H1 (cell line): ENCODE results near the gene NHS. TPM values are rescaled to one million over a fixed set of nuclear protein-coding genes. Genes with fewer than 3 reads are reported as not detected.

Experiments used
- CTCF ChIA-PET: fragments of 300-600 bp; sonication (Branson Sonifier 250); formaldehyde crosslinking; loops from one replicate; lab custom pipeline; 2021; ENCODE audit not compliant: partially characterized antibody; lab: Charles Lee
- POLR2A ChIA-PET: fragments of 300-600 bp; sonication (Branson Sonifier 250); formaldehyde crosslinking; loops from one replicate; lab custom pipeline; 2021; ENCODE audit warnings: inconsistent platforms; ENCODE audit not compliant: partially characterized antibody; lab: Charles Lee
- DNase-seq, 2 experiments: peaks; one replicate each; pipeline versions ENCODE4 v3.0.0 to v3.0.0-alpha.2; 2010 to 2022; ENCODE audit warnings: low spot score in 2 of 2, low read depth in 1 of 2, mixed read lengths in 1 of 2
- FAIRE-seq: peaks from 2 replicates; lab custom pipeline; 2011; peaks lifted over from hg19 to GRCh38; lab: Jason Lieb, UNC
- H2AFZ ChIP-seq: 2 replicates; pipeline ENCODE4 v1.8.1; 2012; ENCODE audit warnings: low read length, inconsistent platforms
- H2AK5ac ChIP-seq: 2 replicates; pipeline ENCODE4 v1.6.1; 2013; ENCODE audit warnings: low read depth, low read length
- H2BK120ac ChIP-seq: replicated peaks from 2 replicates; pipeline ENCODE3; 2013; ENCODE audit warnings: low read depth, low read length, inconsistent platforms
- H2BK12ac ChIP-seq: 2 replicates; pipeline ENCODE4 v1.6.1; 2013; ENCODE audit warnings: low read depth, low read length
- H2BK15ac ChIP-seq: 2 replicates; pipeline ENCODE4 v1.6.1; 2013; ENCODE audit warnings: low read length
- H2BK20ac ChIP-seq: 2 replicates; pipeline ENCODE4 v1.6.1; 2013; ENCODE audit warnings: low read length
- H2BK5ac ChIP-seq: 2 replicates; pipeline ENCODE4 v1.6.1; 2013; ENCODE audit warnings: low read depth, low read length
- H3K14ac ChIP-seq: 2 replicates; pipeline ENCODE4 v1.6.1; 2013; ENCODE audit warnings: inconsistent platforms; ENCODE audit not compliant: insufficient read length
- H3K18ac ChIP-seq: 2 replicates; pipeline ENCODE4 v1.6.1; 2013; ENCODE audit warnings: low read length; ENCODE audit errors: extremely low read depth
- H3K23ac ChIP-seq: 2 replicates; pipeline ENCODE4 v1.6.1; 2013; ENCODE audit warnings: inconsistent platforms; ENCODE audit not compliant: insufficient read length
- H3K23me2 ChIP-seq: 2 replicates; pipeline ENCODE4 v1.6.1; 2013; ENCODE audit warnings: low read depth, low read length
- H3K27ac ChIP-seq: 2 replicates; pipeline ENCODE4 v1.6.1; 2011; ENCODE audit warnings: low read depth, low read length, inconsistent platforms
- H3K27me3 ChIP-seq, 4 experiments: replicated peaks in 1 of 4; 1 replicate in 1 of 4; 2 replicates in 3 of 4; pipeline versions ENCODE4 v1.6.1 to v1.8.1; 2011 to 2013; ENCODE audit warnings: low read length in 3 of 4, mild to moderate bottlenecking in 3 of 4, inconsistent platforms in 2 of 4, mixed read lengths in 2 of 4, moderate library complexity in 1 of 4; ENCODE audit not compliant: control insufficient read depth in 3 of 4, insufficient read depth in 3 of 4; ENCODE audit errors: extremely low read depth in 1 of 4
- H3K36me3 ChIP-seq, 4 experiments: 2 replicates each; pipeline versions ENCODE4 v1.6.1 to v1.8.1; 2011 to 2013; ENCODE audit warnings: mild to moderate bottlenecking in 4 of 4, low read length in 3 of 4, moderate library complexity in 2 of 4, control low read depth in 1 of 4, inconsistent platforms in 1 of 4; ENCODE audit not compliant: insufficient read depth in 4 of 4, control insufficient read depth in 2 of 4
- H3K4ac ChIP-seq: replicated peaks from 2 replicates; pipeline ENCODE3; 2013; ENCODE audit warnings: low read length, low read depth, mixed read lengths, inconsistent platforms; ENCODE audit not compliant: insufficient read length
- H3K4me1 ChIP-seq, 4 experiments: replicated peaks in 1 of 4; 1 replicate in 1 of 4; 2 replicates in 3 of 4; pipeline versions ENCODE4 v1.6.1 to v1.8.1; 2011 to 2013; ENCODE audit warnings: low read length in 3 of 4, inconsistent platforms in 2 of 4, mixed read lengths in 1 of 4; ENCODE audit not compliant: insufficient read depth in 4 of 4, control insufficient read depth in 3 of 4
- H3K4me2 ChIP-seq, 2 experiments: 2 replicates each; pipeline versions ENCODE4 v1.6.1 to v1.8.1; 2011 to 2013; ENCODE audit warnings: low read depth in 2 of 2, low read length in 2 of 2, control low read depth in 1 of 2, inconsistent platforms in 1 of 2, mild to moderate bottlenecking in 1 of 2; ENCODE audit not compliant: insufficient read depth in 1 of 2
- H3K4me3 ChIP-seq, 4 experiments: fragments of 200-600, 300-600 bp in 1 of 4; sonication (generic), shearing (Covaris generic), sonication (Bioruptor Twin) in 1 of 4; 2 replicates each; pipeline versions ENCODE4 v1.5.1 to v1.8.1; 2011 to 2016; ENCODE audit warnings: low read length in 4 of 4, low read depth in 3 of 4, control low read depth in 2 of 4, inconsistent platforms in 2 of 4, mild to moderate bottlenecking in 2 of 4, mixed read lengths in 1 of 4, moderate library complexity in 1 of 4; ENCODE audit not compliant: insufficient read depth in 2 of 4; ENCODE audit errors: extremely low read depth in 1 of 4
- H3K56ac ChIP-seq: replicated peaks from 2 replicates; pipeline ENCODE3; 2013; ENCODE audit warnings: low read depth, mild to moderate bottlenecking, mixed read lengths, low read length, inconsistent platforms; ENCODE audit not compliant: insufficient read length
- H3K79me1 ChIP-seq: 2 replicates; pipeline ENCODE4 v1.6.1; 2013; ENCODE audit warnings: low read depth, low read length, control low read depth
- H3K79me2 ChIP-seq, 2 experiments: 2 replicates each; pipeline versions ENCODE4 v1.6.1 to v1.8.1; 2012 to 2013; ENCODE audit warnings: low read length in 2 of 2, mild to moderate bottlenecking in 2 of 2, inconsistent platforms in 1 of 2; ENCODE audit not compliant: insufficient read depth in 2 of 2, control insufficient read depth in 1 of 2
- H3K9ac ChIP-seq, 4 experiments: replicated peaks in 1 of 4; 1 replicate in 1 of 4; 2 replicates in 3 of 4; pipeline versions ENCODE4 v1.6.1 to v1.8.1; 2011 to 2013; ENCODE audit warnings: low read depth in 3 of 4, low read length in 3 of 4, control low read depth in 2 of 4, mild to moderate bottlenecking in 2 of 4, moderate library complexity in 2 of 4, inconsistent platforms in 1 of 4; ENCODE audit errors: extremely low read depth in 1 of 4
- H3K9me3 ChIP-seq, 2 experiments: 2 replicates each; pipeline versions ENCODE4 v1.6.1 to v1.8.1; 2012 to 2013; ENCODE audit warnings: mild to moderate bottlenecking in 2 of 2, moderate library complexity in 2 of 2, control low read depth in 1 of 2, inconsistent platforms in 1 of 2, low read depth in 1 of 2, low read length in 1 of 2, mixed read lengths in 1 of 2; ENCODE audit not compliant: insufficient read depth in 2 of 2
- H4K20me1 ChIP-seq, 2 experiments: replicated peaks in 1 of 2; 2 replicates each; pipeline versions ENCODE3 to v1.8.1; 2011 to 2013; ENCODE audit warnings: inconsistent platforms in 2 of 2, low read length in 2 of 2, mild to moderate bottlenecking in 1 of 2; ENCODE audit not compliant: insufficient read depth in 2 of 2, control insufficient read depth in 1 of 2
- H4K5ac ChIP-seq: 2 replicates; pipeline ENCODE4 v1.6.1; 2013; ENCODE audit warnings: low read length, low read depth, mixed read lengths, inconsistent platforms; ENCODE audit not compliant: insufficient read length
- H4K8ac ChIP-seq: 2 replicates; pipeline ENCODE4 v1.8.0; 2013; ENCODE audit warnings: mild to moderate bottlenecking, moderate library complexity, low read length, inconsistent platforms; ENCODE audit not compliant: insufficient read depth; ENCODE audit errors: extremely low read depth
- H4K91ac ChIP-seq: replicated peaks from 2 replicates; pipeline ENCODE3; 2013; ENCODE audit warnings: low read length, mixed read lengths, inconsistent platforms; ENCODE audit not compliant: insufficient read length
- CREB1 ChIP-seq: IDR thresholded peaks from 2 replicates; pipeline ENCODE4 v1.6.1; 2012; ENCODE audit warnings: inconsistent platforms
- EZH2 ChIP-seq: fragments of 200-600 bp; sonication (generic); IDR thresholded peaks from 2 replicates; pipeline ENCODE4 v1.7.1; 2012; ENCODE audit warnings: low read depth, mild to moderate bottlenecking, moderate library complexity, low read length, inconsistent platforms; ENCODE audit not compliant: severe bottlenecking
- HDAC2 ChIP-seq, 2 experiments: fragments of 300-600 bp in 1 of 2; sonication (generic) in 1 of 2; IDR thresholded peaks; 2 replicates each; pipeline ENCODE4 v1.6.1; 2011 to 2012; ENCODE audit warnings: low read depth in 2 of 2, low read length in 2 of 2, mild to moderate bottlenecking in 2 of 2, moderate library complexity in 2 of 2, borderline replicate concordance in 1 of 2, inconsistent platforms in 1 of 2
- SAP30 ChIP-seq: fragments of 300-600 bp; sonication (generic); IDR thresholded peaks from 2 replicates; pipeline ENCODE4 v1.7.1; 2012; ENCODE audit warnings: low read length, moderate library complexity, mild to moderate bottlenecking, inconsistent platforms; ENCODE audit not compliant: insufficient read depth, insufficient replicate concordance
- WGBS, 2 experiments: shearing (Covaris generic) in 1 of 2; methylation state at CpG; one replicate each; pipeline versions ENCODE4 v1.1.6 to v1.1.7; 2013 to 2015; ENCODE audit warnings: low lambda C conversion rate in 2 of 2, mixed read lengths in 2 of 2, inconsistent platforms in 1 of 2, low coverage in 1 of 2, missing lambda C conversion rate in 1 of 2; ENCODE audit not compliant: insufficient replicate concordance in 2 of 2, insufficient coverage in 1 of 2, insufficient read length in 1 of 2; ENCODE audit errors: extremely low coverage in 1 of 2, missing lambda C conversion rate in 1 of 2; 5-methylcytosine and 5-hydroxymethylcytosine counted together
- polyA plus RNA-seq, 7 experiments: library from polyadenylated mRNA; depleted of rRNA in 3 of 7; stranded (reverse) in 5 of 7; unstranded in 2 of 7; fragments of >200 nt in 5 of 7; fragments of 200-250 nt in 2 of 7; gene quantifications; 1 replicate in 5 of 7; 2 replicates in 1 of 7; 4 replicates in 1 of 7; pipeline versions ENCODE4 v1.2.1 to v1.2.3, GENCODE V29; 2011 to 2013; ENCODE audit warnings: missing spikeins in 2 of 7, mixed read lengths in 2 of 7
- total RNA-seq: library from RNA; stranded (reverse); fragmentation: NEBNext Ultra II Directional; extraction: Animal tissue kit (Norgen Biotek cat#: 25700); gene quantifications from 2 replicates; pipeline ENCODE4 v1.2.1, GENCODE V29; 2021

The NHS gene
- total and polyA plus RNA-seq, 2 of the 8 experiments (the other 6 are each of a cell fraction or from before 2014, with no cell fraction given) = 2.2 to 6.7 TPM

DNA sequence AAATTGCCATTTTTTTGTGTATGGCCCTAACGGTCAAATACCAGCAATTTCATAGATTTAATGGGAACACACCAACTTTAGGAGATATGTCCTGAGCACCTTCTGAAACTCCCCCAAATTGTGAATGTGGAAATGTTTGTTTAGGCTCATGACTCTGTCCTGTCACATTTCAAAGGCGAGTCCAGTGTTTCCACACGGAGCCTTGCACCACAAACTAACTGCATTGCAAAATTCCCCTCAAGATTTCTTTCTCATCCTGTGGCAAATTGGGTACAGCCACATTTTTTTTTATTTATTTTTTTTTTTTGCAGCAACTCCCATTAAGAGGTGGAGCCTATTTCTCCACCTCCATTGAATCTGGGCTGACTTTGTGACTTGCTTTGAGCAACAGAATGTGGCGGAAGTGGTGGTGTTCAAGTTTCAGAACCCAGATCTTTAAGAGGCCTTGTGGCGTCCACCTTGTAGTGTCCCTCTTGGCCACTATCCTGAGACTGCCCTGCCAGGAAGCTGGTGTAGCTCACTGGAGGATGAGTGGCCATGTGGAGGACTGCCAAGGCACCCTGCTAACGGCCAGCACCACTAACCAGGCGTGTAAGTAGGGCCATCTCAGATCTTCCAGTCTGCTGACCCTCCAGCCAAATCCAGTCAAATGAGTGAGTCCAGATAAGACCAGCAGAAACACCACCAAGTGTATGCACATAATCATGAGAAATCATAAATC, 189.8 kb downstream of the NHS start:
- Histone ChIP-seq H4K5ac (no peak overlapping the region), H3K23me2 (no peaks in the 10 kb centered on the region), H3K4me1 (peaks cover 0 to 2% (median 0%) of the 10 kb centered on the region in 4 experiments; a peak in 2 of 7 replicates), H3K4me3 (no peak overlapping the region), H4K8ac (no peak overlapping the region), H3K9me3 (no peaks in the 10 kb centered on the region), H2AK5ac (no peak overlapping the region), H3K4ac (no peak overlapping the region), H2BK120ac (no peak overlapping the region), H3K79me1 (no peaks in the 10 kb centered on the region), H2AFZ (no peak overlapping the region), H2BK5ac (no peak overlapping the region; the same call in 1 of the 2 replicates), H3K18ac (no peak overlapping the region), H2BK12ac (no peak overlapping the region), H4K20me1 (no peaks in the 10 kb centered on the region), H2BK15ac (no peak overlapping the region), H4K91ac (no peak overlapping the region), H3K79me2 (no peaks in the 10 kb centered on the region), H3K56ac (no peak overlapping the region), H3K36me3 (no peaks in the 10 kb centered on the region), H3K14ac (no peak overlapping the region), H3K27ac (no peak overlapping the region), H2BK20ac (no peak overlapping the region), H3K27me3 (no peaks in the 10 kb centered on the region), H3K23ac (no peak overlapping the region), H3K4me2 (no peak overlapping the region), H3K9ac (no peak overlapping the region)
- POLR2A ChIA-PET = no interaction called here
- no peak for TF ChIP-seq EZH2
- no peak for TF ChIP-seq HDAC2 (IDR thresholded peaks at IDR 0.05; ENCODE audit: borderline replicate concordance in 1 of 2, low read depth in 2 of 2, low read length in 2 of 2)
- no peak for TF ChIP-seq CREB1
- TF ChIP-seq SAP30 = no peak
- CTCF ChIA-PET = no interaction called here
- DNase-seq (no peak), FAIRE-seq (no peak)
- 87% methylated on average over 6 of the region's 7 CpGs; no CpG with 5 or more reads in 1 of the 2 experiments for WGBS, 2 experiments
